ENCODE measurements around the gene TSEN15.
"Not testable (repeated sequence)": the region's sequence is repeated elsewhere in the genome, so short reads cannot be mapped to it uniquely, and the experiment has no call there.

Gene TSEN15

DNA sequence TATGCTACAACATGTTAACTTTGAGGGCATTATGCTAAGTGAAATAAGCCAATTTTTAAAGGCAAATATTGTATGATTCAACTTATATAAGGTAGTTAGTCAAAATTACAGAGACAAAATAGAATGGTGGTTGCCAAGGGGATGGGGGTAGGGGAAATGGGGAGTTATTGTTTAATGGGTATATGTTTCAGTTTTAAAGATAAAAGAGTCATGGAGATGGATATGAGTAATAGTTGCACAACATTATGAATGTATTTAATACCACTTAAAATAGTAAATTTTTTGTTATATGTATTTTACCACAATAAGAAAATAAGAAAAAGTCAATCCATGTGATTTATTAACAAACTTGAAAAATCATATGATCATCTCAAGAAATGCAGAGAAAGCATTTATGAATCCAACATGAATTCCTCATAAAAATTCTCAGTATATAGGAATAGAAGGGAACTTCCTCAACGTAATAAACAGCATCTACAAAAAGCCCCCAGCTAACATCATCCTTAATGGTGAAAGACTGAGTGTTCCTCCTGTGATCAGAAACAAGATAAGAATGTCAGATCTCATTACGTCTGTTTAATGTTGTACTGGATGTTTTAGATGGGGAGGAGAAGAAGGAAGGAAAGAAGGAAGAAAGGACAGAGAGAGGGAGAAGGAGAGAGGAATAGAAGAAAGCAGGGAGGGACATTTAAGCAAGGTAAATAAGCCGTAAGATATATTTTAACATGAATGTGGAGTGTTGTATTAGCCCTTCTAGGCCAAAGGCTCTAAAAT, 6.7 kb upstream of the TSEN15 start:
- TF ChIP-seq, protein P1, sequence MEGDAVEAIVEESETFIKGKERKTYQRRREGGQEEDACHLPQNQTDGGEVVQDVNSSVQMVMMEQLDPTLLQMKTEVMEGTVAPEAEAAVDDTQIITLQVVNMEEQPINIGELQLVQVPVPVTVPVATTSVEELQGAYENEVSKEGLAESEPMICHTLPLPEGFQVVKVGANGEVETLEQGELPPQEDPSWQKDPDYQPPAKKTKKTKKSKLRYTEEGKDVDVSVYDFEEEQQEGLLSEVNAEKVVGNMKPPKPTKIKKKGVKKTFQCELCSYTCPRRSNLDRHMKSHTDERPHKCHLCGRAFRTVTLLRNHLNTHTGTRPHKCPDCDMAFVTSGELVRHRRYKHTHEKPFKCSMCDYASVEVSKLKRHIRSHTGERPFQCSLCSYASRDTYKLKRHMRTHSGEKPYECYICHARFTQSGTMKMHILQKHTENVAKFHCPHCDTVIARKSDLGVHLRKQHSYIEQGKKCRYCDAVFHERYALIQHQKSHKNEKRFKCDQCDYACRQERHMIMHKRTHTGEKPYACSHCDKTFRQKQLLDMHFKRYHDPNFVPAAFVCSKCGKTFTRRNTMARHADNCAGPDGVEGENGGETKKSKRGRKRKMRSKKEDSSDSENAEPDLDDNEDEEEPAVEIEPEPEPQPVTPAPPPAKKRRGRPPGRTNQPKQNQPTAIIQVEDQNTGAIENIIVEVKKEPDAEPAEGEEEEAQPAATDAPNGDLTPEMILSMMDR (IDR thresholded peaks at IDR 0.05; ENCODE audit: low read depth, low read length), result no peak
- DNase-seq (ENCODE audit: extremely low read depth, low read depth), result no peak

DNA sequence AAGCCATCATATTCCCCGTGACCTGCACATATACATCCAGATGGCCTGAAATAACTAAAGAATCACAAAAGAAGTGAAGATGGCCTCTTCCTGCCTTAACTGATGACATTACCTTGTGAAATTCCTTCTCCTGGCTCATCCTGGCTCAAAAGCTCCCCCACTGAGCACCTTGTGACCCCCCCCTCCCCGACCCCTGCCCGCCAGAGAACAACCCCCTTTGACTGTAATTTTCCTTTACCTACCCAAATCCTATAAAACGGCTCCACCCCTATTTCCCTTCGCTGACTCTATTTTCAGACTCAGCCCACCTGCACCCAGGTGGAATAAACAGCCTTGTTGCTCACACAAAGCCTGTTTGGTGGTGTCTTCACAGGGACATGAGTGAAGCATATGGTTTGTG, 4.0 kb upstream of the TSEN15 start:
- not testable (repeated sequence) for DNase-seq (ENCODE audit: extremely low read depth, low read depth)

DNA sequence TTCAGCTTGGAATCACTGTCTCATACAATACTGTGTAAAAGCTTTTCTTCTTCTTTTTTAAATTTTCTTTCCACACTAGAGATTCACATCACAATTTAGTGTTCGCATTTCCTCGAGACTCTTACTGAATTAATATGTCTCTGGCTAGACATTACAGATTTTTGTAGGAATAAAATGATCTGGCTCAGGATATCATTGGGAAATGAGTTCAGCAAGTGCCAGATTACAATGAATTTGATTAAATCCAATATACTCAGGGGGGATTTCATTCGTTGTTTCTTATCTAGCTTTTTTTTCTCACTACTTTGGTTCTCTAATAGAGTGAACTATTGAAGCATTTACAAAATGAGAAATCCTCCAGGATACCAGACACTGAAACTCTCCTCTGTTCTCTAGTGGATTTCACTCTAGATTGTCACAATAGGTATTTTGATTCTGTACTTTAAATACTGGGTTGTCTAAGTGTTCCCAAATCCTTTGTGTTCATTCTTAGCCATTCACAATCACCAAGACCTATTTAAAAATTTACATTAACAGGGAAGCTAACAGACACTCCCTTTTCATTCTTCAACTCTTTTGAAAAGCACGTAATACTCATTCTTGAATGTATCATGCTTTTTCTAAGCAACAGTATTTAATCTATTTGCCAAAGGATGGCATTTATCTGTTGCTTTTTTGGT, 2.8 kb upstream of the TSEN15 start:
- no peak for DNase-seq (ENCODE audit: extremely low read depth, low read depth)
- TF ChIP-seq, protein P1 (IDR thresholded peaks at IDR 0.05; ENCODE audit: low read depth, low read length), result no peak

DNA sequence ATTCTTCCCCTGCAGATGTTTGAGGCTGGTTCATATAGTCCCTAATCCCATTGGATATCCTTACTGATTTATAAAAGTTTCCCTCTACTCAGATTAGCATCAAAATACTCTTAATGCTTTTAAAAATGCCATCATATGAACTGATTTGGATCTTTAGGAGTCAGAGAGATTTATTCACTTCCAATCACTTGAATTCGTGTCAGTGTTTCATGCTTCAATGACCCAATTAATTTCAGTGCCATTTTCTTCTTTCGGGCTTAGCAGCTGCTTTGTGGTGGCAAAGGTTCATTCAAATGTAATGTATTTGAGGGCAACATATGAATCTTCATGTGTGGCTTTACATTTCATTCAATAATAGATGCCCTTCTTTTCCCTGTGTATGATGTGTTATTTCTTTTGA, 2.2 kb upstream of the TSEN15 start:
- DNase-seq (ENCODE audit: extremely low read depth, low read depth), result no peak
- TF ChIP-seq, protein P1 (IDR thresholded peaks at IDR 0.05; ENCODE audit: low read depth, low read length), result no peak

DNA sequence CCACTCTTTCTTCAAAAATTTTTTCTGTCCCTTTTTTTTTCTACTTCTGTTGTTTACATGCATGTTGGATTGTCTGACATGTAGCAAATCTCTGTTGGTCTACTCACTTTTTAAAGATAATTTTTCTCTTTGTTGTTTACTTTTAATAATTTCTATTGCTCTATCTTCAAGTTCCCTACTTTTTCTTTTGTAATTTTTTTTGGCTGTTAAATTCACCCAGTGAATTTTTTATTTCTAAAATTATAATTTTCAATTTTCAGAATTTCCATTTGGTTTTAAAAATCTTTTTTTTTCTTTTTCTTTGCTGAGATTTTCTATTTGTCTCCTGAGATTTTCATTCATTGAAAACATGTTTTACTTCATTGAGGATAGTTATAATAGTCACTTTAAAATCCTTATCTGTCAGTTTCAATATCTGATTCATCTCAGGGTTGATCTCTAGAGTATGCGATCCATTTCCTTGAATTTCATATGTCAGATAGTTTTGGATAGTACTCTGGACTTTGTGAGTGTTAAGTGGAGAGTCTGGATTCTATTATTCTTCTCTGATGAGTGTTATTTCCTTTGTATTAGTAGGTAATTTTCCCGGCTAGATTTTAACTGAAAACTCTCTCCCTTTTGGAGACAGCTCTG, 1.6 kb upstream of the TSEN15 start:
- TF ChIP-seq, protein P1 (IDR thresholded peaks at IDR 0.05; ENCODE audit: low read depth, low read length), result no peak
- DNase-seq (ENCODE audit: extremely low read depth, low read depth), result no peak

DNA sequence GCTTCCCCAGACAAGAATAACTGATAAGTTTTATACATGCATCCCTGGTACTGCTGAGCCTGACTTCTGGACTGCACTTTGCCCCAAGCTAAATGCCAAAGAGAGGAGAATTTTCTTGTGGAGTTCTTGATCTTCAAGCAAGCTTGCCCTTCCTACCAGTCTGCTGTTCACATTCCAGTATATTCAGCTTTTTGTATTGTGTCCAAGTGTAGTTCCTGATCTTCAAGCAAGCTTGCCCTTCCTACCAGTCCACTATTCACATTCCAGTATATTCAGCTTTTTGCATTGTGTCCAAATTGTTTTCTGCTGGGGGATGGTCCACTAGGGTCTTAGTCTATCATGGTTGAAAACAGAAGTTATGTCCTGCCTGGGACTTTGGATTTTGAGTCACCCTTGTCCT, 894 bp upstream of the TSEN15 start:
- DNase-seq (ENCODE audit: extremely low read depth, low read depth), result no peak
- TF ChIP-seq, protein P1 (IDR thresholded peaks at IDR 0.05; ENCODE audit: low read depth, low read length), result no peak

DNA sequence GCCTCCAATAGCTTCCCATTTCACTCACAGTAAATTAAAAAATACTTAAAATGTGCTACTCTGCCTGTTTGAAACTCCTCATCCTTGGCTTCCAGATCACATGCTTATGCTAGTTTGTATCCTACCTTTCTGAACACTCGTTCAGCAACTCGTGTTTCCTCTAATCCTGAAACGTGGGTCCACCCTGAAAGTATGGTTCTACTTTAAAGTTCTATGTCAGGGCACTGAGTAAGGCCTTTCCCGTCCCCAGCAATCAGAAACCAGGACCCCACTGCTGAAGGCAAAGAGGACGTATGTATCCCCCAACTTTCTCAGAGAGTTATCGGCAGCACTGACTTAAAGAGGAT, 419 bp upstream of the TSEN15 start:
- DNase-seq (ENCODE audit: extremely low read depth, low read depth), result no peak
- TF ChIP-seq, protein P1 (IDR thresholded peaks at IDR 0.05; ENCODE audit: low read depth, low read length), result no peak

Data from AG09319 (cell line).